Lower lobe of right lung (tissue), 2 donors: ENCODE measurements around the gene ZNF212. TPM values are rescaled to one million over a fixed set of nuclear protein-coding genes. Genes with fewer than 3 reads are reported as not detected.
A peak's percentile ranks its signal among the peaks of the same experiment; 100 is the strongest.

Experiments
- ATAC-seq, 2 donors: fragments of 200-7000 bp; cut with Tn5 transposase; one replicate each; pipeline ENCODE4 v1.9.1; 2020 to 2022; ENCODE audit warnings: mild to moderate bottlenecking in 2 of 2, moderate library complexity in 2 of 2
- DNase-seq: peaks from one replicate; pipeline ENCODE4 v3.0.0-alpha.2; 2020
- H3K27ac ChIP-seq: fragments of 200-600 bp; one replicate; pipeline ENCODE4 v1.8.0; 2022
- H3K27me3 ChIP-seq: fragments of 200-600 bp; one replicate; pipeline ENCODE4 v1.8.0; 2022; ENCODE audit warnings: low read depth
- H3K36me3 ChIP-seq: fragments of 200-600 bp; one replicate; pipeline ENCODE4 v1.8.0; 2022; ENCODE audit warnings: mild to moderate bottlenecking
- H3K4me1 ChIP-seq: fragments of 200-600 bp; one replicate; pipeline ENCODE4 v1.8.0; 2022
- H3K4me3 ChIP-seq: fragments of 200-600 bp; one replicate; pipeline ENCODE4 v1.8.0; 2022; ENCODE audit warnings: mild to moderate bottlenecking
- H3K9me3 ChIP-seq: fragments of 200-600 bp; one replicate; pipeline ENCODE4 v1.8.0; 2022
- intact Hi-C: fragments of 100-400 bp; cut with DNase I; formaldehyde crosslinking; loops from one replicate; pipeline ENCODE4 v1.11.0; 2022
- total RNA-seq: library from RNA; stranded (reverse); fragmentation: NEBNext Ultra II Directional; extraction: Animal tissue kit (Norgen Biotek cat#: 25700); gene quantifications from one replicate; pipeline ENCODE4 v1.2.1, GENCODE V29; 2021
- TF ChIP-seq, protein P1 (sequence below): fragments of 200-600 bp; IDR thresholded peaks from one replicate; pipeline ENCODE4 v1.8.0; 2022; ENCODE audit warnings: antibody characterized with exemption, mild to moderate bottlenecking
- donor health status: DM: no; HTN: yes; CAD: no; lungs with severe emphysema.

The ZNF212 gene
- total RNA-seq, 1 donor from 2014 or later, result 10.5 TPM

DNA sequence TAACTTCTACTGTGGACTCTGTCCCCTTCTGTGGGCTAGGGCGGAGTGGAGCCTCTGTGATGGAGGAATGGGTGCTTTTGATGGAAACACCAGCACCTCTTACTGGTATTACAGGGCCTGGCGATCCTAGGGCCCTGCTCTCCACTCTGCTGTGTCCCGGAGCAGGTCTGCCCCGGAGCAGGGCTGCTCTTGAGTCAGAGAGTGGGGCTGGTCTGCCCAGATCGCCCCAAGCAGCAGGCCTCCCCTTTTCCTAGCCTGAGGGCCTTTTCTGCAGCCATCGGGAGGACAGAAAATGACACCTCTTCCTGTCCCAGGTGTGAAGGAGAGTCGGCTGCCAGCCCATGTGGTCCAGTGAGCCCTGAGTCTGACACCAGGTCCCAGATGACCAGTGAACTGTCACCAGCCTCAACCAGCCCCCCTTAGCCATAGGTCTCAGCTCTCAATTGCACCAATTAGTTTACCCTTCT lies 42.7 kb upstream of the ZNF212 start:
- H3K36me3 ChIP-seq, result peaks cover 36% of the 10 kb centered on the region
- intact Hi-C loops, result no loop called here
- DNase-seq (no peak), ATAC-seq (peak in 1 of 2 donors; percentile 6)
- peaks cover 23% of the 10 kb centered on the region for H3K4me1 ChIP-seq
- H3K4me3 ChIP-seq, result peak overlapping the region; percentile 88
- H3K27me3 ChIP-seq, result no peaks in the 10 kb centered on the region
- TF ChIP-seq, protein P1, sequence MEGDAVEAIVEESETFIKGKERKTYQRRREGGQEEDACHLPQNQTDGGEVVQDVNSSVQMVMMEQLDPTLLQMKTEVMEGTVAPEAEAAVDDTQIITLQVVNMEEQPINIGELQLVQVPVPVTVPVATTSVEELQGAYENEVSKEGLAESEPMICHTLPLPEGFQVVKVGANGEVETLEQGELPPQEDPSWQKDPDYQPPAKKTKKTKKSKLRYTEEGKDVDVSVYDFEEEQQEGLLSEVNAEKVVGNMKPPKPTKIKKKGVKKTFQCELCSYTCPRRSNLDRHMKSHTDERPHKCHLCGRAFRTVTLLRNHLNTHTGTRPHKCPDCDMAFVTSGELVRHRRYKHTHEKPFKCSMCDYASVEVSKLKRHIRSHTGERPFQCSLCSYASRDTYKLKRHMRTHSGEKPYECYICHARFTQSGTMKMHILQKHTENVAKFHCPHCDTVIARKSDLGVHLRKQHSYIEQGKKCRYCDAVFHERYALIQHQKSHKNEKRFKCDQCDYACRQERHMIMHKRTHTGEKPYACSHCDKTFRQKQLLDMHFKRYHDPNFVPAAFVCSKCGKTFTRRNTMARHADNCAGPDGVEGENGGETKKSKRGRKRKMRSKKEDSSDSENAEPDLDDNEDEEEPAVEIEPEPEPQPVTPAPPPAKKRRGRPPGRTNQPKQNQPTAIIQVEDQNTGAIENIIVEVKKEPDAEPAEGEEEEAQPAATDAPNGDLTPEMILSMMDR, result no peak
- H3K9me3 ChIP-seq, result no peaks in the 10 kb centered on the region
- peak overlapping the region; percentile 89 for H3K27ac ChIP-seq

DNA sequence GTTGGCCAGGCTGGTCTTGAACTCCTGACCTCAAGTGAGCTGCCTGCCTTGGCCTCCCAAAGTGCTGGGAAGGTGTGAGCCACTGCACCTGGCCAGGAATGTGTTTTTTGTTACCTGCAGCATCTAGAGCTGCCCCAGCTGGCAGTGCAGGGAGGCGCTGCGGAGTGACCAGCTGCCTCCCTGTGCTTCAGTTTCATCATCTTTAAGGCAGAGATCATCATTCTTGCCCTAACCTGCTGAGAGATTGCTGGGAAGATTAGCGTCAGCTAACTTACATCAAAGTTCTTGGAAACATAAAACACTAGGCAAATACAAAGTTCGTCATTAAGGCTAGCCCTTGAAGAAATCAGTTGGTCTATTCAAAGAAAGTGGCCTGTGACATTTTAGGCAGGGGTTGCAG lies 41.8 kb upstream of the ZNF212 start:
- Histone ChIP-seq H3K4me1 (peaks cover 28% of the 10 kb centered on the region), H3K4me3 (no peak overlapping the region), H3K27ac (no peak overlapping the region), H3K27me3 (no peaks in the 10 kb centered on the region), H3K36me3 (peaks cover 46% of the 10 kb centered on the region), H3K9me3 (no peaks in the 10 kb centered on the region)
- intact Hi-C loops, result no loop called here
- TF ChIP-seq, protein P1, result no peak
- ATAC-seq, result no peak
- no peak for DNase-seq

GRCh38 chr7:149198161-149198816 lies 41.2 kb upstream of the ZNF212 start:
- intact Hi-C loops, result no loop called here
- H3K9me3 ChIP-seq, result no peaks in the 10 kb centered on the region
- TF ChIP-seq, protein P1, result no peak
- H3K36me3 ChIP-seq, result peaks cover 52% of the 10 kb centered on the region
- no peaks in the 10 kb centered on the region for H3K27me3 ChIP-seq
- peaks cover 29% of the 10 kb centered on the region for H3K4me1 ChIP-seq
- DNase-seq (no peak), ATAC-seq (no peak)
- no peak overlapping the region for H3K4me3 ChIP-seq
- H3K27ac ChIP-seq, result no peak overlapping the region

GRCh38 chr7:149199234-149199995 lies 40.0 kb upstream of the ZNF212 start:
- Histone ChIP-seq H3K4me1 (peaks cover 29% of the 10 kb centered on the region), H3K9me3 (no peaks in the 10 kb centered on the region), H3K36me3 (peaks cover 63% of the 10 kb centered on the region), H3K27ac (no peak overlapping the region), H3K27me3 (no peaks in the 10 kb centered on the region), H3K4me3 (no peak overlapping the region)
- DNase-seq (no peak), ATAC-seq (no peak)
- TF ChIP-seq, protein P1, result no peak
- intact Hi-C loops, result no loop called here

DNA sequence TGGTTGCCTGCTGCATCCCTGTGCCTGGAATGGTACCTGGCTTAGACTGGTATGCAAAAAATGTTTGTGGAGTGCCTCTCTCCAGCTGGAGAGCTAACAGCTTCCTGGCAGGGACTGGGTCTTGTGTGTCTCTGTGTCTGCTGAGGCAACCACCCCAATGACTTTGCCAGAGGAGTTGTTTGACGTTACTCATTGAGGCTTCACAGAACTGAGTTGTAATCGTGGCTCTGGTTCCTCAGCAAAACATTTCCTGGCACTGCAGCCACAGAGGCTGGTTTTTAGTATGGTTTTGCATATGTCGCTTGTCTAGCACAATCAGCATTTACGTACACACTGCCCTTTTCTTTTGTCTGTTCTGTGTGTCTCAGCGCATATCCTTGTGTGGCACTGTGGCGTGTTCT lies 36.6 kb upstream of the ZNF212 start:
- Histone ChIP-seq H3K27ac (no peak overlapping the region), H3K9me3 (no peaks in the 10 kb centered on the region), H3K4me3 (no peak overlapping the region), H3K4me1 (peaks cover 14% of the 10 kb centered on the region), H3K27me3 (no peaks in the 10 kb centered on the region), H3K36me3 (peaks cover 91% of the 10 kb centered on the region)
- DNase-seq (no peak), ATAC-seq (peak; percentile 88 to 94)
- intact Hi-C loops, result no loop called here
- TF ChIP-seq, protein P1, result no peak
